ENCODE measurements around the gene SMO.
"Not testable (repeated sequence)": the region's sequence is repeated elsewhere in the genome, so short reads cannot be mapped to it uniquely, and the experiment has no call there.

SMO gene

GRCh38 chr7:129209067-129209926 lies 20.9 kb downstream of the SMO start:
- no peak for DNase-seq (ENCODE audit: low read depth in 2 of 2)

- peak; percentile 62 to 78 for DNase-seq (ENCODE audit: low read depth in 2 of 2)
Measured at GRCh38 chr7:129210256-129210988, 22.0 kb downstream of the SMO start.

- no peak for DNase-seq (ENCODE audit: low read depth in 2 of 2)
Measured at GRCh38 chr7:129210989-129211312, 22.5 kb downstream of the SMO start.

- DNase-seq (ENCODE audit: low read depth in 2 of 2), result no peak
Measured at GRCh38 chr7:129212126-129212525, 23.7 kb downstream of the SMO start.

- DNase-seq (ENCODE audit: low read depth in 2 of 2), result no peak
Measured at GRCh38 chr7:129212596-129212995, 24.2 kb downstream of the SMO start.

- DNase-seq (ENCODE audit: low read depth in 2 of 2), result no peak
Measured at GRCh38 chr7:129213828-129214227, 25.4 kb downstream of the SMO start.

- DNase-seq (ENCODE audit: low read depth in 2 of 2), result not testable (repeated sequence)
Measured at GRCh38 chr7:129215691-129216090, 27.3 kb downstream of the SMO start.

GRCh38 chr7:129216101-129216715 lies 27.8 kb downstream of the SMO start:
- DNase-seq (ENCODE audit: low read depth in 2 of 2), result not testable (repeated sequence)

- not testable (repeated sequence) for DNase-seq (ENCODE audit: low read depth in 2 of 2)
Measured at GRCh38 chr7:129216821-129217416, 28.5 kb downstream of the SMO start.

GRCh38 chr7:129218514-129219062 lies 30.2 kb downstream of the SMO start:
- peak; percentile 68 to 74 for DNase-seq (ENCODE audit: low read depth in 2 of 2)

- DNase-seq (ENCODE audit: low read depth in 2 of 2), result not testable (repeated sequence)
Measured at GRCh38 chr7:129219166-129219565, 30.7 kb downstream of the SMO start.

- DNase-seq (ENCODE audit: low read depth in 2 of 2), result no peak
Measured at GRCh38 chr7:129222064-129222463, 33.6 kb downstream of the SMO start.

GRCh38 chr7:129224251-129225205 lies 36.1 kb downstream of the SMO start, which contains the start of gene AHCYL2:
AHCYL2 (plus strand) TSS chr7:129225030.
- DNase-seq (ENCODE audit: low read depth in 2 of 2), result peak; percentile 94 to 98

- peak; percentile 41 to 48 for DNase-seq (ENCODE audit: low read depth in 2 of 2)
Measured at GRCh38 chr7:129225206-129225930, 36.9 kb downstream of the SMO start.

GRCh38 chr7:129225931-129226572 lies 37.6 kb downstream of the SMO start:
- no peak for DNase-seq (ENCODE audit: low read depth in 2 of 2)

- no peak for DNase-seq (ENCODE audit: low read depth in 2 of 2)
Measured at GRCh38 chr7:129227646-129228578, 39.5 kb downstream of the SMO start.

- no peak for DNase-seq (ENCODE audit: low read depth in 2 of 2)
Measured at GRCh38 chr7:129228633-129229032, 40.2 kb downstream of the SMO start.

GRCh38 chr7:129231666-129232065 lies 43.2 kb downstream of the SMO start:
- no peak for DNase-seq (ENCODE audit: low read depth in 2 of 2)
